ENCODE results near the gene C20orf173.
"Not testable (repeated sequence)": the region's sequence is repeated elsewhere in the genome, so short reads cannot be mapped to it uniquely, and the experiment has no call there.

Gene C20orf173

DNA sequence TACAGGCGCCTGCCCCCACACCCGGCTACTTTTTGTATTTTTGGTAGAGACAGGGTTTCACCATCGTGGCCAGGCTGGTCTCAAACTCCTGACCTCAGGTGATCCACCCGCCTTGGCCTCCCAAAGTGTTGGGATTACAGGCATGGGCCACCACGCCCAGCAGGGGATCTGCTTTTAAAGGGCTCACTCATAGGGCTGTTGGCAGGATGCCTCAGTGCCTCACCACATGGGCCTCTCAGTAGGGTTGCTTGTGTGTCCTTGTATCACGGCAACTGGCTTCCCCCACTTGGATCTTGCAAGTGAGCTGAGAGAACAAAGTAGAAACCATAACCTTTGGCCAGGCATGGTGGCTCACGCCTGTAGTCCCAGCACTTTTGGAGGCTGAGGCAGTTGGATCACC lies 15.5 kb upstream of the C20orf173 start:
- DNase-seq = not testable (repeated sequence)

DNA sequence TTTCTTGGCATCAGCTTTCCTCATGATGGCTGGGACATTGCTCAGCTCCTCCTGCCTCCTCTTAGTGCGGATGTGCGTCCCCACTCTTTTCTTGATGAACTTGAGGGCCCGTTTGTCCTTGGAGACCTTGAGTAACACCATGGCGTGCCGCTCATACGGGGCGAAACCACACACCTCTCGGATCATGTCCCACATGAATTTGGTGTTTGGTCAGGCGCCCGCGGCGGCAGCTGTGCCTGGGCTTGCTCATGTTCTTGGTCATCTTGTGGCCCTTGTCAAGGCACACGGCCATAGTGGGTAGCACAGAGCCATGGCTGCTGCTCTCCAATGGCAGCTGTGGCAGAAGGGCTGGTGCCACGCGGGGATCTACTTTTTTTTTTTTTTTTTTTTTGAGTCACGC lies 15.0 kb upstream of the C20orf173 start:
- no peak for DNase-seq

DNA sequence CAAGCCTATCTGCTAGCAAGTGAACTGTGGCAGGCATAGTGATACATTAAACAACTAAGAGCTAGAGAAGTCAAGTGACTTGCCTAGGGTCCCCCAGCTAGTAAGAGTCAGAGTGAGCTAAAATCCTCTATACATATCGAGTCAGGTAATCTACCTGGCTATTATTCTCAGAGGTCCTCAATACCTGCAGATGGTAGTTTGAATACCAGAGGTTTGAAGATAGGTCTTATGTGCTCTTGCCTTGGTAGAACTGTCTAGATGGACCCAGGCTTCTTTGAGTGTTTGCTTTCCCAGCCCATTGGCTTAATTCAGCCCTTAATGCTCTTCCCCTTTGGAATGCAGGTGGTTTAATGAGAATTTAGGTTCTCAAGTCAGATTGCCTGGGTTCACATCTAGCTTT lies 13.5 kb upstream of the C20orf173 start:
- no peak for DNase-seq

DNA sequence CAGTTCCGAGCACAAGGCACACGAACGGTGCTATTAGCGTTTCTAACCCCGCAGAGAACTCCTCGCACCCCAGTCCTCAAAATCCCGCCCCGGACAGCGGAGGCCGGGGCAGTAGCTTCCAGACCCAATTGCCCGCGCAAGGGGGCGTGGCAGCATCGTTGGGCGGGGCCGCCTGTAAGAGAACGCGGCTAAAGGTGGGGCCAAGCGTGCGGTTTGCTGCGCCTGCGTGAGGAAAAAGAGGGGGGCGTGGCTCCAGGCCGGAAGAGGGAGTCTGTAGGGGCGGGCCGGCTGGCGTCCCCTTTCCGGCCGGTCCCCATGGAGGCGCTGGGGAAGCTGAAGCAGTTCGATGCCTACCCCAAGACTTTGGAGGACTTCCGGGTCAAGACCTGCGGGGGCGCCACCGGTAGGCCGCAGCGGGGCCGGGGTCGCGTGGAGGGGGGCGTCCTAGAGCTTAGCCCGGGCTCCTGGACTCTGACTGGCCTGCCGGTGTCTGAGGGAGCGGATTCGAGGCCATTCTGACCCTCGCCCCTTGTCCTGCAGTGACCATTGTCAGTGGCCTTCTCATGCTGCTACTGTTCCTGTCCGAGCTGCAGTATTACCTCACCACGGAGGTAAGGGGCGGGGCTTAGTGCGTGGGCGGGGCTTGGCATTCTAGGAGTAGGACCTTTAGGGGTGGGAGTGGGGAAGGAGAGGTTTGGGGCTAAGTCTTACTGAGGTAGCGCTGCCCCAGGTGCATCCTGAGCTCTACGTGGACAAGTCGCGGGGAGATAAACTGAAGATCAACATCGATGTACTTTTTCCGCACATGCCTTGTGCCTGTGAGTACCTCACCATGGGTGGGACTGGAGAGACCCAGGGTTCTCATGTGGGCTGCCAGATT lies 12.6 kb upstream of the C20orf173 start, which contains the start of gene ERGIC3:
TSS of gene ERGIC3 (plus strand) at position 296 of the 880 bp plus-strand sequence. CDS start at position 316, 20 bp downstream.
- DNase-seq = peak; percentile 97 to 98

DNA sequence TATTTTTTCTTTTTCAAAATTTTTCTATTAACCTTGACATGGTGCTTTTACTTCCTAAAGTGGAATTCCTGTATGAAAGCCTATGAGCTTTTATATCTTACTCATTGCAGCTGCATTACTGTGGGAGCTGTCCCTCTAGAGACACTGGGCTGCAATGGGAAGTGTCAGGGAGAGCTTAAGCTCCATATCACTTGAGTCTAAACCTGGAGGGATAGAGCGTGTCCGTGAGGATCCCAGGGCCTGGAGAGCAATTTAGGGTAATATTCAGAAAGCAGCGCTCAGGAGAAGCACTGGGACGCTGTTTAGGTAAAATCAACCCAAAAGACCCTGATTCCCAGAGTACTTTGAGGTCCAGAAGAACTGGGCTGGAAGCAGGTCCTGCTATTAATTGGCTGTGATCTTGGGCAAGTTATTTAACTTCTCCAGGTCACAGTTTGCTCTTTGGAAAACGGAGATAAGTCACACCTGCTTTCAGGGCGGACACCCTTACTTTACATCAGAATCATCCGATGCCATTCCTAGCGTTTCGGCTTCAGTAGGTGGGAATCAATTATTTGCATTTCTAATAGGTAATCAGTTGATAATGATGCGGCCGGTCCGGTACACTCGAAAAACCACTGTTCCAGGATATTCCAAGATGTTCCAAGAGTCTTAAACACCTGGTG lies 11.8 kb upstream of the C20orf173 start:
- no peak for DNase-seq

DNA sequence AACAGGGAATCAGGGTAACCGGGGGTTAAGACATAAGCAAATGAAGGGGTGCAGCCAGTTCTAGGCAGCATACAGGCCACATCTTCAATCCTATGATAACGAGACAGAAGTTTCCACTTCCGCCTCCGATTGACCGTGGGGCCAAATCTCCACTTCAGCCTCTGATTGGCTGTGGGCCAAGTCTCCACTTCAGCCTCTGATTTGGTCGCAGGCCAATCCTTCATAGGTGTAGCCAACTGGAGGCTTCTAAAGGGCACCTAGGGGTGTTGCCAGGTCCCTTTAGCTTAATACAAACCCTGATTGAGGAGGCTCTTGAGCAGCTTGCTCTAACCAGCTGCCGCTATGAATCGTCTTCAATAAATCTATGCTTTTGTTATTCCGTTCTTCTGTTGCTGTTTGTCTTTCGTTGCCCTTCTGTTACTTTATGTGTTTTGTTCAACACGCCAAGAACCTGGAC lies 10.3 kb upstream of the C20orf173 start:
- peak; percentile 12 to 53 for DNase-seq

DNA sequence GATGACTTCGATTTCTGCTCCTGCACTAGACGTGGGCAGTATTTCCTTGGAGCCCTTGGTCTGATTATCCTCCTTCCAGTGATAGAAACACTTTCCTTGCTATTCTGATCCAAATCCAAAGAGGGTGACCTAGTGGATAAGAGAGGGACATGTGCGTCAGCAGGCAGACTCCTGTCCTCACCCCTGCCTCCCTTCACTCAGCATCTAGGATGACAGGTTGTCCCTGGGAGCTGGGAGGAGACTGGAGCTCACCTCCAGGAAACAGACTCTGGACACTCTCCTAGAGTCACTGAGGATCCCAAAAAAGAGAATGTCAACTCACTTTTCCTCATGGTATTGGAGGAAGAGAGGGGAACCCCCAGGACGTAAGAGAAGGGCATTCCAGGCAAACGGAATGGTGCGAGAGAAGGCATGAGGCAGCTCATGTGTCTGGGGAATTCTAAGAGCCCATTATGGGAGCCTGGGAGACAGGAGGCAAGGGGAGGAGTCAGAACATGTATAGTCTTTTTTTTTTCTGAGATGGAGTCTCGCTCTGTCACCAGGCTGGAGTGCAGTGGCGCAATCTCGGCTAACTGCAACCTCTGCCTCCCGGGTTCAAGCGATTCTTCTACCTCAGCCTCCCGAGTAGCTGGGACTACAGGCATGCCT lies 2.2 kb downstream of the C20orf173 start:
- DNase-seq = no peak

DNA sequence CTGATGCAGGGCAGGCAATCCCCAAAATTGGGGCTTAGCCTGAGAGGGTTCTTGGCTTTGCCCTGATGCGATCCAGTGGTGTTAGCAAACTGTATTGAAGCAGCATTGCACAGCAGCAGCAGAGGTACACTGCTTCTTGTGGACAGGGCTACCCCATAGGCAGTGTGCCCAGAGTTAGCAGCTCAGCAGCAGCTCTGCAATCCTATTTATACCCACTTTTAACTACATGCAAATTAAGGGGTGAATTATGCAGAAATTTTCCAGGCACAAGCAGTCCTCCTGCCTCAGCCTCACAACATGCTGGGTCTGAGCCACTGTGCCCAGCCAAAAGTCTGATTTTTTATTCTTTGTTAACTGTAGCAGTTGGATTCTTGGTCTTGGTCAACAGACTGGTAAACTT lies 3.8 kb downstream of the C20orf173 start:
- no peak for DNase-seq

DNA sequence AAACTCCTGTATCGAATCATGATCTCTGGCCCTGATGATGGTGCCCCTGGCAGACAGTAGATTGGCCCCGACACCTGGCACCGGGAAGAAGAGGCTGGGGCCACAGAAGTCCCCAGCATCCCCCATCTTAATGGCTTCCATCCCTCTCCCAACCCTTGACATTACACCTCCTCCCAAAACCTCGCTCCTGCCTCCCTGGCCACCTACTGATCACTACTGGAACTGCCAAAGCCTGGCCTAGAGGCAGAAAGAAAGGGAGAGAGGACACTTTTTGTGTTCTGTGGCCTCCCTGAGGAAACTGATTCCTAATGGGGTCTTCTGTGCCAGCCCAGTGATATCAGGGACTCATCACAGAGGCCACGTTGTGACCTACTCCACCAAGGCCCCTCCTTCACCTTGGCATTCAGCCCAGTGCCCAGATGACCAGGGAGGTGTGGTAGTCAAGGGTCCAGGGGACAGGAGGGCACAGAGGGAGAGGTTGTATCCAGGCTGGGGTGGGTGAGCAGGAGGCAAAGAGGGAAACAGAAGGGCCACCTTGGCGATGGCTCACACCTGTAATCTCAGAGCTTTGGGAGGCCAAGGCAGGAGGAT lies 6.1 kb downstream of the C20orf173 start:
- peak; percentile 12 to 16 for DNase-seq

DNA sequence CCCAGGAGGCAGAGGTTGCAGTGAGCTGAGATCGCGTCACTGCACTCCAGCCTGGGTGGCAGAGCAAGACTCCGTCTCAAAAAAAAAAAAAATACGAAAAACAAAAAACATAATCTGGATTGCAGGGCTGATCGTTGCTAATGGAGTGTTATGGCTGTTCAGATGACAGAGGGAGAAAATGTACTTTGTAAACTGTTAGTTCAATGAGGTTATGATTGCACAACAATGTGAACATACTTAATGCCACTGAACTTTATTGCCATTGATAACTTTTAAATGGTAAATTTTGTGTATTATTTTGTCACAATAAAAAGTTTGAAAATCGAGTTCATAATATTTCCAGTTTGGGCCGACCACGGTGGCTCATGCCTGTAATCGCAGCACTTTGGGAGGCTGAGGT lies 10.5 kb downstream of the C20orf173 start:
- DNase-seq = no peak

DNA sequence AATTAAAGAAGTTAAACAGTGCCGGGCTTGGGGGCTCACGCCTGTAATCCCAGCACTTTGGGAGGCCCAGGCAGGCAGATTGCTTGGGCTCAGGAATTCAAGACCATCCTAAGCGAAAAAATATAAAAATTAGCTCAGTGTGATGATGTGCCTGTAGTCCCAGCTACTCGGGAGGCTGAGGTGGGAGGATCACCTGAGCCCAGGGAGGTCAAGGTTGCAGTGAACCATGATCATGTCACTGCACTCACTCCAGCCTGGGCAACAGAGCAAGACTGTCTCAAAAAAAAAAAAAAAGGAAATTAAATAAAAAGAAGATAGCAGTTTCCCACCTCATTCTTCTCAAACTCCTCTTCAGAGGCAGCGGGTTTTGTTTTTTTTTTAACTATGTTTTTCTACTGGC lies 11.7 kb downstream of the C20orf173 start:
- DNase-seq = not testable (repeated sequence)

DNA sequence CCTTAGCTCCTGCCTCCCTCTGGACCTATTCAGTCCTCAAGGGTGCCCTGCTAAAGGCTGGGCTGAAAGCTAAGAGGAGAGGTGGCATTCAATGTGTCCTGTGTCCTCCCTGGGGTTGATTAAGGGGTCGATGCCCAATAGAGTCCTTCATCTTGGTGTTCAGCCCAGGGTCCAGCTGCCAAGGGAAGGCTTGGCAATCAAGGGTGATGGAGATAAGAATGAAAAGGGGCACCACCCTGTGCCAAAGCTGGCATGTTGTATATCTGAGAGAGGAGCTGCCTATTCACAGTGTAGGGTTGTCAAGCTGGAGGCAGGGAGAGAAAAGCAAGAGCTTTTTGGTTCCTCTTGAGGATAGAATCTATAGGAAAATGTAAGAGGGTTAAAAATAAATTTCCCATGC lies 12.3 kb downstream of the C20orf173 start:
- no peak for DNase-seq

DNA sequence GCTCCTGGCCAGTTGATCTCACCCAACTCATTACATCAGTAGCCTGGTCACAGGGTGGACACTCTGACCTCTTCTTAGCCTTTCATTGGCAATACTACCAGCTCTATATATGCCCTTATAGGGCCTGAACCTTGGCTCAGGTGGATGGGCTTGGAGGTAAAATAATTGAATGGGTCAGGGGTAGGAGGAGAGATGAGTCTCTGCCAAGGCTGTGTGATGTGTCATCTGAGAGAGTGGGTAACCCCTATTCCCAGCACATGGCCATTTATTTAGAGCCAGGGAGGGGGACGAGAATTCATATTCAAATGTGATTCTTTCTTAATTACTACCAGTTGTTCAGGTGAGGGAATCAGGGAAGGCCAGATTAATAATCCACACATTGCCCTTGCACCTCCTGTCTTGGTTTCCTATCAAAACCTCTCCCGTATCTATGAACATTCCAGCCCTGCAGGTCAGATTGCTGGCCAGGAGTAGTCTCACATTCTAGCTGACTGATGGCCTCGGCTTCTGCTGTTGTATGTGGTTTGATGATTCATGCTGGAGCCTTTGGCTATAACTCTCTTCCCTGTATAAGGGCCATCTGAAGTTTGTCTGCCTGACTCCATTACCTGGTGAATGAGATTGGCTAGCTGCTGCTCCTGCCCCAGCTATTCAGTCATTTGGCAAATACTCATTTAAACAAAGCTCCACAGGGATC lies 13.4 kb downstream of the C20orf173 start:
- no peak for DNase-seq

DNA sequence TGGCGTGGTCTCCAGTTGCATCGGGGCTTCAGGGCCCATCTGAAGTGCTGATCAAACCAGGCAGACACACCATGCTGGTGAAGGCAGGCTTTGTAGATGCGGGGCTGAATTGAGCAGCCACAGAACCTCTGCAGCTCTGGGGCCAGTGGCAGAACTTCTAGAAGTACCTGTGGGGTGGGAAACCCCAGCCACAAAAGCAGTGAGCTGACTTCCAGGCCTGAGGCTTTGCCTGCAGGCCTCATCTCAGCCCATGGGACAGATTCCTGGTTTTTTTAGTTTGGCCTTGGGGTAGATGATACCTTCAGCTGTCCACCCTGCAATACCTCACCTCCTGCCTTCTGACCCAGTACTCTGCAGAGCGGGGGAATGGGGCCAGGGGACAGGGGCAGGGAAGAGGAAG lies 14.1 kb downstream of the C20orf173 start:
- DNase-seq = no peak

DNA sequence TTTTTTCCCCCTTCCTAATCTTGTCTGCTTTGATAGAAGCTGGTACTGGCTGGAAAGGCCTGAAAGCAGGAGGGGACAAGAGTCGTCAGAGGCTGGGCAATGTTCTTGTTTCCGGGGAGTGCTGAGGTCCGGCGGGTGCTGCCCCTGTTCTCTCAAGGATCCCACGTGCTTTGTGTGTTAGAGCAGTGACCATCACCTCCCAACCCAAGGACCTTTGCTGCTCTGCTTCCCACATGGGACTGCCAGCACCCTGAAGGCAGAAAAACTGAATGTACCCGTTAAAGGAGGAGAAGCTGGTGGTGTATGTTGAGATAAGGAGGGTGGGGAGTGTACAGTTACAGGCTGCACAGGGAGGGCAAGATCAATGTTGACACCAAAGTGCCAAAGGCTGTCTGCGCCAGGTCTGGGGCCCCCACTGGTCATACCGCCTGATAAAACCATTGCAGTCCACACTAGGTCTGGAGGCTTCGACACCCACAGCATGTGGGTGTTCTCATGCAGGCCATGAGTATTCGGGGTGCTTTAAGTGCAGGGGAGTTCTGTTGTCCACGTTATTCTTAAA lies 15.0 kb downstream of the C20orf173 start:
- no peak for DNase-seq

DNA sequence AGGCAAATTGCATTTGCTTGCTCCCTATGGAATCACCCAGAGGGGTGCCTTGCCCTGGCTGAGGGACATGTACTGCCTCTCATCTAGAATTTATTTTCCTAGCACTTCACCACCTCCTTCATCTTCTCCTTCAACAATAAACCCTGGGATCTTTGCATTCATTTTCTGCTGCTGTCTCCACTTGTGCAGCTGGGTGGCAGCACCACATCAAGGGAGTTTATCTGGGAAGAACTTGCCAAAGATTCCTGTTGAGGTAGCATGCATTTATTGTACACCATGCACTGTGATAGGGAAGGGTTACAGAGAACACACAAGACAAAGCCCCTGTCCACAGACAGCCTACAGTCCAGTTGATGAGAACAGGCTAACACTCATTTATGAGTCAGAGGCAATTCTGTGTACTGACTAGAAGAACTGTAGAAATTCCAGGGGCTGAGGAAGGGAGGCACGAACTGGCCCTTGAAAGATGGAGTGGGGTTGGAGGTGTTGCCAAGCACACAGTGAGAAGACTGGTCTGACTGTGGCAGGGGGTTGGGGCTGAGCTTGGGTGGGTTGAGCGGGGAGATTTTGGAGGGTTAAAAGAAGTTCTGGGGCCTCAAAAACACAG lies 17.5 kb downstream of the C20orf173 start:
- no peak for DNase-seq

DNA sequence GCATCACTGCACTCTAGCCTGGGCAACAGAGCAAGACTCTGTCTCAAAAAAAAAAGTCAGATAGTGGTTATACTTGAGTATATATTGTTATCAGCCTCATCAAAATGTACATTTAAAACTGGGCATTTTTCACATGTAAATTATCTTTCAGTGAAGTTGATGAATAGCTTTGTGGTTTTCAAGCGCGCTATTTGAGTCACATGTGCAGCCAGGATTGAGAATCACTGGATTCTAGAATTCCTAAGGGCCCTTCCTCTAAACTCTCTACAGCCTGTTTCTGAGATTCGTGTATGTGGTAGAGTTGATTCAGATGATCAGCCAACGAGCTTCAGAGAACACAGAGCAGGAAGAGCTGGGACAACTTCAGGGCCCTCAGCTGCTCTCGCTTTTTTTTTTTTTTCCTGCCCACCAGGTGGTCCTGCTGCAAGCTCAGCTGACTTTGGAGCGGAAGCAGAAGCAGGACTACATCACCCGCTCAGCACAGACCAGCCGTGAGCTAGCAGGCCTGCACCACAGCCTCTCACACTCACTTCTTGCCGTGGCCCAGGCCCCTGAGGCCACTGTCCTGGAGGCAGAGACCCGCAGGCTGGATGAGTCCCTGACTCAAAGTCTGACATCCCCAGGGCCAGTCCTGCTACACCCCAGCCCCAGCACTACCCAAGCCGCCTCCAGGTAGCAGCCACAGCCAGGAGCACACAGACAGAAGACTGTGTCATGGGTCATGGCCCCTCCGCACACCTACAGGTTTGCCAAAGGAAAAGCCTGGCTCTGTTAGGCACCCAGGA lies 18.3 kb downstream of the C20orf173 start:
- no peak for DNase-seq

DNA sequence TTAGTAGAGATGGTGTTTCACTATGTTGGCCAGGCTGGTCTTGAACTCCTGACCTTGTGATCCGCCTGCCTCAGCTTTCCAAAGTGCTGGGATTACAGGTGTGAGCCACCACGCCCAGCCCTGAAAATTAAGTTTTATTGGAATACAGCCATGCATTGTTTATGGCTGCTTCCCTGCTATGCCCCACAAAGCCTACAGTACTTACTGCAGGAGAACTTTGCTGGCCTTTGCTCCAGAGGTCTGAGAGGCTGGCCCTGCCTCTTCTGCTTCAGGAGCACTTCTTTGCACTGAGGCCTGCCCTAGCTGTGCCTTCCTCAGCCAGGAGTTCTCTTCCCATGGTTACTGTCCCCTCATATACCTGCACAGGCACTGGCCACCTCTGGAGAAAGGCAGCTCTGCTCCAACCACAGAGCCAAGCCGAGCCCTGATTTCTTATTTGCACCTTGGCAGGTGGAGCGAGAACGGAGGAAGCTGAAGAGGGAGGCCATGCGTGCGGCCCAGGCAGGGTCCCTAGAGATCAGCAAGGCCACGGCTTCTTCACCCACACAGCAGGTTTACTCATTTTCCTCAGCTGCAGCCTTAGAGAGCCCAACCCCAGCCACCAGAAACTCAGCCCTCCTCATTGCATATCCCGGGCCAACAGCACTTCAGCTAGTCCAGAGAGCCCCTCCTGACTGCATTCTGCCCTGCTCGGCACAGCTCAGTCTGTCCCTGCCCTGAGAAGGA lies 20.8 kb downstream of the C20orf173 start:
- no peak for DNase-seq

DNA sequence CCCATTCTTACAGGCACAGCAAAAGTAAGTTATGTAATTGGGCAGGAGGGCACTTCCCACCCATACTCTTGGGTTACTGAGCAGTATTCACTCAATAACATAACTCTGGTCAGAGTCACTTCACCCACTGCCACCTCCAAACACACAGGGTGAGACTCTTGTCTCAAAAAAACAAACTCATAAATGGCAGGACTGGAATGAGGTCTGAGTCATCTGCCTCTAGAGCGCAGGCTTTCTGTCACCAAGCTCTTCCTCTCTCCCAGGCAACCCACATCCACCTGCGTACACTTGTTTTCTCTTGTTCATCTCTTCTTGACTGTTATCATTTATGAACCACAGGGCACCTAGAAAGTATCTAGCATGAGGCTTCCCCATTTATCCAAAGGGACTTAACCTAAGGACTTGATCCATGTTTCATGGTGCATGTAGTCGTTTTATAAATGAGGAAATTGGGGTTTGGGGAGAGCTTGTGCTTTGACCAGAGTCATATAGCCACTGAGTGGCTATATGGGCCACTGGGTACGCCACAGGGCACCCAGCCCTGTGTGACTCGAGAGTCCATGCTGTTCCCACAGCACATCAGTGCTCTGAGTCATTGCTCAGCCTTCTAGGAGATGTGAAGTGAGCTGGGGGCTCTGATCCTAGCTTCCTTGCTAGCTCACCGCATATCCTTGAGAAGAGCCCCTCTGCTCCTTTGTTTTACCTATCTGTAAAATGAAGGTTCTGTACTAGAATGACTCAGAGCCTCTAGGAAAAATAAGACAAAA lies 22.4 kb downstream of the C20orf173 start:
- no peak for DNase-seq
